ENCODE data around the gene ANKDD1A.

The ANKDD1A gene

DNA sequence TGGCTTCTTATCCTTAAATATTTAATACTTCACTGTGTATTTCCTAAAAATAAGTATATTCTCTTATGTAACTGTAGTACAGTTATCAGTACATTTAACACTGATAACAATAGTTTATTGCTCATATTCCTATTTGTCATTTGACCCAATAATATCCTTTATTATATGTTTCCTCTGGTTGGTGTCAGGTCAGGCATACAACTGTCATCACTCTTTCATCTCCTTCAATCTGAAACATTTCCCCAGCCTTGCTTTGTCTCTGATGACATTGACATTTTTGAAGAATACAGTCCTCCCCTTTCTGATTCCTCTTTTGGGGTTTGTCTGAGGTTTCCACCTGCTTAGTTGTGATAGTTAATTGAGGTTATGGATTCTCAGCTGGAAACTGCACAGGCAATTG, 42.2 kb upstream of the ANKDD1A start:
- H3K27ac ChIP-seq = no peak overlapping the region
- TF ChIP-seq, protein P1, sequence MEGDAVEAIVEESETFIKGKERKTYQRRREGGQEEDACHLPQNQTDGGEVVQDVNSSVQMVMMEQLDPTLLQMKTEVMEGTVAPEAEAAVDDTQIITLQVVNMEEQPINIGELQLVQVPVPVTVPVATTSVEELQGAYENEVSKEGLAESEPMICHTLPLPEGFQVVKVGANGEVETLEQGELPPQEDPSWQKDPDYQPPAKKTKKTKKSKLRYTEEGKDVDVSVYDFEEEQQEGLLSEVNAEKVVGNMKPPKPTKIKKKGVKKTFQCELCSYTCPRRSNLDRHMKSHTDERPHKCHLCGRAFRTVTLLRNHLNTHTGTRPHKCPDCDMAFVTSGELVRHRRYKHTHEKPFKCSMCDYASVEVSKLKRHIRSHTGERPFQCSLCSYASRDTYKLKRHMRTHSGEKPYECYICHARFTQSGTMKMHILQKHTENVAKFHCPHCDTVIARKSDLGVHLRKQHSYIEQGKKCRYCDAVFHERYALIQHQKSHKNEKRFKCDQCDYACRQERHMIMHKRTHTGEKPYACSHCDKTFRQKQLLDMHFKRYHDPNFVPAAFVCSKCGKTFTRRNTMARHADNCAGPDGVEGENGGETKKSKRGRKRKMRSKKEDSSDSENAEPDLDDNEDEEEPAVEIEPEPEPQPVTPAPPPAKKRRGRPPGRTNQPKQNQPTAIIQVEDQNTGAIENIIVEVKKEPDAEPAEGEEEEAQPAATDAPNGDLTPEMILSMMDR (IDR thresholded peaks at IDR 0.05) = no peak
- TF ChIP-seq ZFX (IDR thresholded peaks at IDR 0.05; ENCODE audit: borderline replicate concordance) = no peak

DNA sequence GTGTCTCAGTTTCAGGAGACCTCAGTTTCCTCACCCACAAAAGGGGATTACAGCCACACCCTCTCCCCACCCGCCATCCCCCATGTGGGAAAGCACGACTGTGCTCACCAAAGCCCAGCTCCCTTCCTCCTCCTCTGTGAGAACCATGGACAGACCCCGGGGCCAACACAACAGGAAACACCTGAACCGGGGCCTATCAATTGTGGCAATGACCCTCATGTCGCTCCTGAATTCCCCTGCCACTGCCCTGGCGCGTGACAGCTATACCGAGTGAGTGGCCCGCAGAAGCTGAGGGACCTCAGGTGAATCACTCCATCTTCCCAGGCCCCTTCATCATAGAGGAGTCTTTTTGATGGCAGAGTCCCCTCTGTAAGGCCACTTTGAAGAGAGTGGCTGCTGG, 41.3 kb upstream of the ANKDD1A start:
- TF ChIP-seq ZFX (IDR thresholded peaks at IDR 0.05; ENCODE audit: borderline replicate concordance) = no peak
- TF ChIP-seq, protein P1 (IDR thresholded peaks at IDR 0.05) = no peak
- H3K27ac ChIP-seq = no peak overlapping the region

DNA sequence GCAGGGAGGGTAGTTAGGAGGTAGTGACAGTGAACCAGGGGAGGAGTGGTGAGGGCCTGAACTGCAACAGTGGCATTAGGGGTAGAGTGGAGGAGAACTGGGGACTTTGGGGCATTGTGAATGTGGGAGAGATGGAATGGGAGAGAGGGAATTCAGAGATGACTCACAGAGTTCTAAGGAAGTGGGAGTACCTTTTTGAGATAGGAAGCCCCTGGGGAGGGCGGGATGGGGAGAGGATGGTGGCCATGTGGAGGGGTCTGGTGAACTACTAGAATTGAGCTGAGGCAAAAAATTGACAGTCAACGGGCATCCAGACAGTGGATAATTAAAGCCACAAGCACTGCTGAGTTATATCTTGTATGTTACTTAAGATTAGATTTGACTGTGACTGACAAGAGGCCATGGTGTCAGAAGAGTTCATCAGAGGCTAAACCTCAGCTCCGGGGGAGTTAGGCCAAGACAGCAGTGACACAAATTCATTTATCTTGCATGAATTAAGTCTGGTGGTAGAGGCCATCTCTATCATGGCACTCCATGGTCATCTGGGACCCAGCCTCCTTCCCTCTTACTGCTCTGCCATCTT, 36.0 kb upstream of the ANKDD1A start:
- H3K27ac ChIP-seq = no peak overlapping the region
- TF ChIP-seq, protein P1 (IDR thresholded peaks at IDR 0.05) = no peak
- TF ChIP-seq ZFX (IDR thresholded peaks at IDR 0.05; ENCODE audit: borderline replicate concordance) = no peak

DNA sequence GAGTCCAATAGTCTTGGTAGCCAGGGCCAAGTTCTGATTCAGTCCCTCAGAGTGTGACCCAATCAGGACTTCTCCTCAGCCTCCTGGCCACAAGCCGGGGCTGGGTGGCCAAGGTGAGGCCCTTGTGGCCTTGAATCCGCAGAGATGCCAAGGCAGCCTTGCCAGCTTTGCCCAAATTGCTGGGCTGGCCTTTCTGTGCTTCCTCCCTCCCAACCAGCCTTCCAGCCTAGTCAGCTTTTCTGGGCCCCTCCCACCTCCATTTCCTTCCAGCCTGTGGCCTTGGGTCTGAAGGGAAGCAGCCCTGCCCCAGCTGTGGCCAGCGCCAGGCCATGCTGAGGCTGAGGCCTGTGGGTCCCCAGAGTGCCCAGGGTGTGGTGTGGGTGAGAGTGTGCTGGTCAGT, 34.3 kb upstream of the ANKDD1A start:
- no peak for TF ChIP-seq ZFX (IDR thresholded peaks at IDR 0.05; ENCODE audit: borderline replicate concordance)
- TF ChIP-seq, protein P1 (IDR thresholded peaks at IDR 0.05) = no peak
- no peak overlapping the region for H3K27ac ChIP-seq

DNA sequence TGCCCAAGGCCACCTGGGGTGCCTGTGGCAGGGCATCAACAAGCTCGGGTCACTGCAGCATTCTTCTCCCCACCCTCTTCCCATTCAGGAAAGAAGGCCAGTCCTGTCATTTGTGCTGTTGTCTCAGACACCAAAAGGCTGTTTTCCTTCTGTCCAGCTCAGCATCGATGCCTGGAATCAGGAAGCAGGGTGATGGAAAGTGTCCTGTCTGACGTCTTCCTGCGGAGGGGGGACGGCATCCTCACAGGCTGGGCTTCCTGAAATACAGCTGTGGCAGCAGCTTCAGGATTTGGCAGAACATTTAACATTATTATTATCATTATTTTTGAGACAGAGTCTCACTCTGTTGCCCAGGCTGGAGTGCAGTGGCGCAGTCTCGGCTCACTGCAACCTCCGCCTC, 33.0 kb upstream of the ANKDD1A start:
- H3K27ac ChIP-seq = no peak overlapping the region
- no peak for TF ChIP-seq ZFX (IDR thresholded peaks at IDR 0.05; ENCODE audit: borderline replicate concordance)
- TF ChIP-seq, protein P1 (IDR thresholded peaks at IDR 0.05) = no peak

DNA sequence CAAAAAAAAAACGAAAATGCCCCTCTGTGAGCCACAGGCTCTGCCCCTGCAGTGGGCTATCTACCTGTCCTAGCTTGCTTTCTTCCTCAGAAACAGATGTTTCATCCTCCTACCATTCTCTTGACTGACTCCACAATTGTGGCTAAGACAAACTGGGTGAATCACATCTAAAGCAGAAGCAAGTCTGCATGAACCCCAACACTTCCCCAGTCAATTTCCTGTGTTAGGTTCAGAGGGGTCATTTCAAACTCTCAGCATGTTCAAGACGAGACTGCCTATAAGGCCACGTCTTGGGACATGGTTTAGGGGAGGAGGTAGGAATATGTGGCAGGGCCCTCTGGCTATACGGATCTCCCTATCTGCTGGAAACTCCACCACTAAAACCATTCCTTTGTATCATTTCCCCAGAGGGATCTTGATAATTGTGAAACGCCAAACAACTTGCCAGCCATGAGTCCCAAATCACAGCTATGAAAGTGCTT, 28.6 kb upstream of the ANKDD1A start:
- no peak for TF ChIP-seq ZFX (IDR thresholded peaks at IDR 0.05; ENCODE audit: borderline replicate concordance)
- TF ChIP-seq, protein P1 (IDR thresholded peaks at IDR 0.05) = no peak
- H3K27ac ChIP-seq = no peak overlapping the region

DNA sequence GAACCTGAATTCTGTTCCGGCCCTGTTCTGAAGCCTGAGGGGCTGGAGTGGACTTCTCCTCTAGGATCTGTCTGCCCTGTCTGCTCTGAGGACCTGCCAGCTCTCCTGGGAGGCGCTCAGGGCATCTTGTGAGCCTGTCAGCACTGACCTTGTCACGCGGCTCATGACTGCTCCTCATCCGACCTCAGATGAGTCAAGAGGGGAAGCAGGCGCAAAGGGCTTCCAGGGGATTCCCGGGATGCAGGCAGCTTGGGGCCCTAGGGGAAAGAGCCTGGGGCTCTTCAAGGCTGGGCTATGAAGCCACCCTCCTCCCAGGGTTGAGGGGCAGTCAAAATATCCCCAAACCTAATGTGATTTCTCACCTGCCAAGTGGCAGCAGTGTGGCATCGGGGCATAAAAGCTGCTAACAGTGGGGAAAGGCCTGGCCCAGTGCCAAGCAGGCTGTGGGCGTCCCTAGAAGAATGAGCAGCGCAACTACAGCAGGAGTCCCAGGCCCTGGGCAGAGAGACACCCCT, 27.6 kb upstream of the ANKDD1A start:
- H3K27ac ChIP-seq = no peak overlapping the region

More for the DNA sequence above, 27.6 kb upstream of the ANKDD1A start:
- TF ChIP-seq ZFX (IDR thresholded peaks at IDR 0.05; ENCODE audit: borderline replicate concordance) = no peak
- TF ChIP-seq, protein P1 (IDR thresholded peaks at IDR 0.05) = no peak
